ENCODE data around the gene HHAT. TPM values are rescaled to one million over a fixed set of nuclear protein-coding genes. Genes with fewer than 3 reads are reported as not detected.

HHAT gene
- total and polyA plus RNA-seq, 9 of the 15 experiments (the other 6 are each of a cell fraction or from before 2014, with no cell fraction given) = 0.07 to 0.16 (median 0.13) TPM; not detected in 1

GRCh38 chr1:210565306-210565705 is 236.6 kb downstream of the HHAT start (continued):
- TF ChIP-seq RBM39 (optimal IDR thresholded peaks at IDR 0.05; ENCODE audit: low read depth, low read length) (no peak), ZBTB33 (CRISPR knock-in tag; IDR thresholded peaks at IDR 0.05) (no peak), CAMTA2 (CRISPR knock-in tag; conservative IDR thresholded peaks at IDR 0.05) (no peak), ETV6 (IDR thresholded peaks at IDR 0.05; ENCODE audit: borderline replicate concordance in 1 of 2, low read depth in 2 of 2, low read length in 1 of 2) (no peak), ETV6 (CRISPR knock-in tag; IDR thresholded peaks at IDR 0.05; ENCODE audit: borderline replicate concordance) (no peak), GTF3C2 (IDR thresholded peaks at IDR 0.05; ENCODE audit: borderline replicate concordance, extremely low read depth, insufficient read length) (no peak), XRCC5 (IDR thresholded peaks at IDR 0.05; ENCODE audit: low read depth, low read length) (no peak)
